GM12878 (cell line): ENCODE measurements around the gene SNX32. TPM values are rescaled to one million over a fixed set of nuclear protein-coding genes. Genes with fewer than 3 reads are reported as not detected.

Source experiments
- HCFC1 ChIP-seq: fragments of 150-350 bp; IDR thresholded peaks from 2 replicates; pipeline ENCODE4 v1.6.1; 2014; ENCODE audit warnings: low read length
- IKZF2 ChIP-seq, 2 experiments: fragments of 450-650 bp; IDR thresholded peaks; 2 replicates each; pipeline ENCODE4 v1.6.1; 2017; ENCODE audit warnings: mild to moderate bottlenecking in 2 of 2, moderate library complexity in 2 of 2
- IRF4 ChIP-seq: IDR thresholded peaks from 2 replicates; pipeline ENCODE4 v1.6.1; 2011; ENCODE audit warnings: low read depth, low read length
- JUND ChIP-seq: IDR thresholded peaks from 2 replicates; pipeline ENCODE4 v1.6.1; 2012; ENCODE audit warnings: low read depth, mild to moderate bottlenecking, low read length, improper control_type of control experiment, moderate library complexity
- LARP7 ChIP-seq: fragments of 450-650 bp; IDR thresholded peaks from 2 replicates; pipeline ENCODE4 v1.6.1; 2017; ENCODE audit warnings: mild to moderate bottlenecking
- RCOR1 ChIP-seq: conservative IDR thresholded peaks from 2 replicates; pipeline ENCODE4 v1.6.1; 2012; ENCODE audit warnings: low read depth, low read length, improper control_type of control experiment
- RELA ChIP-seq: fragments of 450-650 bp; IDR thresholded peaks from 2 replicates; pipeline ENCODE4 v1.8.0; 2014; ENCODE audit warnings: borderline replicate concordance; ENCODE audit not compliant: partially characterized antibody
- RFX5 ChIP-seq: IDR thresholded peaks from 2 replicates; pipeline ENCODE4 v1.6.1; 2011; ENCODE audit warnings: low read depth, low read length, improper control_type of control experiment
- SIX5 ChIP-seq: IDR thresholded peaks from 2 replicates; pipeline ENCODE4 v1.6.1; 2011; ENCODE audit warnings: mild to moderate bottlenecking, low read depth, low read length, moderate library complexity; ENCODE audit not compliant: severe bottlenecking
- SMAD5 ChIP-seq: IDR thresholded peaks from 2 replicates; pipeline ENCODE4 v1.6.1; 2016; ENCODE audit warnings: antibody characterized with exemption, low read depth
- STAT1 ChIP-seq: fragments of 450-650 bp; conservative IDR thresholded peaks from 2 replicates; pipeline ENCODE4 v1.6.1; 2014; ENCODE audit warnings: antibody characterized with exemption, mild to moderate bottlenecking
- TAF1 ChIP-seq: IDR thresholded peaks from 2 replicates; pipeline ENCODE4 v1.6.1; 2011; ENCODE audit warnings: mild to moderate bottlenecking, low read depth, low read length, borderline replicate concordance
- TCF3 ChIP-seq: IDR thresholded peaks from 2 replicates; pipeline ENCODE4 v1.6.1; 2012; ENCODE audit warnings: low read depth, mild to moderate bottlenecking, low read length, borderline replicate concordance; ENCODE audit not compliant: insufficient read depth
- WRNIP1 ChIP-seq: IDR thresholded peaks from 2 replicates; pipeline ENCODE4 v1.6.1; 2011; ENCODE audit warnings: low read depth, low read length, improper control_type of control experiment, borderline replicate concordance
- ZBED1 ChIP-seq: IDR thresholded peaks from 2 replicates; pipeline ENCODE4 v1.6.1; 2016; ENCODE audit warnings: borderline replicate concordance
- polyA plus RNA-seq, 11 experiments: library from polyadenylated mRNA; depleted of rRNA in 4 of 11; unstranded in 6 of 11; stranded (reverse) in 5 of 11; fragments of >200 nt; fragmentation: Nextera tagmentation in 4 of 11; fragmentation: Illumina TruSeq in 1 of 11; extraction: Ambion mirVana in 4 of 11; extraction: Trizol in 1 of 11; gene quantifications; 1 replicate in 1 of 11; 2 replicates in 10 of 11; pipeline versions ENCODE4 v1.2.1 to v1.2.3, GENCODE V29; 2011 to 2016; ENCODE audit warnings: inconsistent platforms in 2 of 11, missing spikeins in 2 of 11, low read depth in 1 of 11
- total RNA-seq, 4 experiments: library from RNA; depleted of rRNA in 3 of 4; stranded (reverse); fragments of >200 nt in 3 of 4; fragmentation: Illumina TruSeq in 1 of 4; extraction: Trizol in 1 of 4; gene quantifications; 2 replicates each; pipeline versions ENCODE4 v1.2.1 to v1.2.3, GENCODE V29; 2013 to 2021
- TF ChIP-seq, protein P1 (sequence below): fragments of 450-650 bp; formaldehyde crosslinking; IDR thresholded peaks from 2 replicates; pipeline ENCODE4 v1.4.0; 2022; ENCODE audit warnings: mild to moderate bottlenecking, moderate library complexity
- TF ChIP-seq, protein P2 (sequence below): fragments of 450-650 bp; IDR thresholded peaks from 2 replicates; pipeline ENCODE4 v1.6.1; 2017; ENCODE audit warnings: mild to moderate bottlenecking, low read depth, inconsistent platforms; ENCODE audit not compliant: poor library complexity, severe bottlenecking
- TF ChIP-seq, protein P3 (sequence below): fragments of 450-650 bp; IDR thresholded peaks from 2 replicates; pipeline ENCODE4 v1.6.1; 2017; ENCODE audit warnings: low read depth, mild to moderate bottlenecking, moderate library complexity
- TF ChIP-seq, protein P4 (sequence below): IDR thresholded peaks from 2 replicates; pipeline ENCODE4 v1.6.1; 2012; ENCODE audit warnings: low read depth, low read length, improper control_type of control experiment

The SNX32 gene
- total and polyA plus RNA-seq, 10 of the 15 experiments (the other 5 are each of a cell fraction or from before 2014, with no cell fraction given), result 0.04 to 1.5 (median 0.11) TPM; not detected in 1

DNA sequence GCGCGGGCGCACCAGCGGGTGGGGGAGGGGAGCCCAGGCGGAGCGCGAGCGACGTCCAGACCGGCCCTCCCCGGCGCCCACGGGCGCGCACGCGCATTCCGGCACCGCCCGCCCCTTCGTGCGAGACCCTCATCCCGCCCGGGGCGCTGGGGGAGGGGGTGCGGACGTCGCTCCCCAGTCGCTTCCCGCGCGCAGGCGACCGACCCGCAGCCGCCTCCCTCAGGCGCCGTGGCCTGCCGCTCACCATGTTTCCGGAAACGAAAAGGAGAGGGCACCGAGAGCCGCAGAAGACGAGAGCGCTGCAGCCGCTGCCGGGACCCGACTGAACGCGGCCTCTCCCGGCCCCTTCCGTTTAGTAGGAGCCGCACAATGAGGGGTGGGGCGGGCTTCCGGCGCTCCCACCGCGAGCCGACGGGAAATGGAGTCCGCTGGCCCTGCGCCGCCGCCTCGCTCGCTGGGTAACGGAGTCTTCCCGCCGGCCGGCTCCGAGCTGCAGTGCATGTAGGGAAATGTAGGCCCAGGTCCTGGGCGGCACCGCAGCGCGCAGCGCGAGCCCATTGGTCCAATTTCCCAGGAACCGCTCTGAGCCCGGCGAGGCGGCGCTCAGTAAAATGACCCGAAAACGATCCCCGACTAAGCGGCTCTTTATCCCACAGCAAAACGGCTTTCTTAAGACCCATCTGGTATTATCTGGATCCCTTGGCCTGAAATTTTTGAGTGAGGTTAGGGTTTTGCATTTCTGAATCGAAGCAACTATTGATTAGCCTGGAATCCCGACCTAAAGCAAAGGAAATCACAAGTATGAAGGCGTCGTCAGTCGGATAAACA, 24.3 kb downstream of the SNX32 start, which contains the start of gene CFL1 (continued):
- TF ChIP-seq, protein P1, sequence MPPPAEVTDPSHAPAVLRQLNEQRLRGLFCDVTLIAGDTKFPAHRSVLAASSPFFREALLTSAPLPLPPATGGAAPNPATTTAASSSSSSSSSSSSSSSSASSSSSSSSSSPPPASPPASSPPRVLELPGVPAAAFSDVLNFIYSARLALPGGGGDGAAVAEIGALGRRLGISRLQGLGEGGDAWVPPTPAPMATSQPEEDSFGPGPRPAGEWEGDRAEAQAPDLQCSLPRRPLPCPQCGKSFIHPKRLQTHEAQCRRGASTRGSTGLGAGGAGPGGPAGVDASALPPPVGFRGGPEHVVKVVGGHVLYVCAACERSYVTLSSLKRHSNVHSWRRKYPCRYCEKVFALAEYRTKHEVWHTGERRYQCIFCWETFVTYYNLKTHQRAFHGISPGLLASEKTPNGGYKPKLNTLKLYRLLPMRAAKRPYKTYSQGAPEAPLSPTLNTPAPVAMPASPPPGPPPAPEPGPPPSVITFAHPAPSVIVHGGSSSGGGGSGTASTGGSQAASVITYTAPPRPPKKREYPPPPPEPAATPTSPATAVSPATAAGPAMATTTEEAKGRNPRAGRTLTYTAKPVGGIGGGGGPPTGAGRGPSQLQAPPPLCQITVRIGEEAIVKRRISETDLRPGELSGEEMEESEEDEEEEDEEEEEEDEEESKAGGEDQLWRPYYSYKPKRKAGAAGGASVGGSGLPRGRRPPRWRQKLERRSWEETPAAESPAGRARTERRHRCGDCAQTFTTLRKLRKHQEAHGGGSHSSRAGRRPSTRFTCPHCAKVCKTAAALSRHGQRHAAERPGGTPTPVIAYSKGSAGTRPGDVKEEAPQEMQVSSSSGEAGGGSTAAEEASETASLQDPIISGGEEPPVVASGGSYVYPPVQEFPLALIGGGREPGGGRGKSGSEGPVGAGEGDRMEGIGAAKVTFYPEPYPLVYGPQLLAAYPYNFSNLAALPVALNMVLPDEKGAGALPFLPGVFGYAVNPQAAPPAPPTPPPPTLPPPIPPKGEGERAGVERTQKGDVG, result no peak
- TF ChIP-seq RFX5 (no peak; the same call in 1 of the 2 replicates), STAT1 (peak; percentile 90; the same call in 1 of the 2 replicates), RCOR1 (0 out of 2 replicates have a peak, but pooled peaks have one; percentile 80), TCF3 (peak; percentile 87; the same call in 1 of the 2 replicates), IKZF2 (IDR thresholded peaks at IDR 0.05) (no peak; a peak in 1 of 4 replicates), SIX5 (peak; percentile 95), LARP7 (peak; percentile 98), ZBED1 (peak; percentile 67; the same call in 1 of the 2 replicates), HCFC1 (peak; percentile 97), JUND (0 out of 2 replicates have a peak, but pooled peaks have one; percentile 14), SMAD5 (peak; percentile 98), WRNIP1 (0 out of 2 replicates have a peak, but pooled peaks have one; percentile 46), TAF1 (peak; percentile 91), RELA (peak; percentile 85), IRF4 (no peak)
- TF ChIP-seq, protein P2, sequence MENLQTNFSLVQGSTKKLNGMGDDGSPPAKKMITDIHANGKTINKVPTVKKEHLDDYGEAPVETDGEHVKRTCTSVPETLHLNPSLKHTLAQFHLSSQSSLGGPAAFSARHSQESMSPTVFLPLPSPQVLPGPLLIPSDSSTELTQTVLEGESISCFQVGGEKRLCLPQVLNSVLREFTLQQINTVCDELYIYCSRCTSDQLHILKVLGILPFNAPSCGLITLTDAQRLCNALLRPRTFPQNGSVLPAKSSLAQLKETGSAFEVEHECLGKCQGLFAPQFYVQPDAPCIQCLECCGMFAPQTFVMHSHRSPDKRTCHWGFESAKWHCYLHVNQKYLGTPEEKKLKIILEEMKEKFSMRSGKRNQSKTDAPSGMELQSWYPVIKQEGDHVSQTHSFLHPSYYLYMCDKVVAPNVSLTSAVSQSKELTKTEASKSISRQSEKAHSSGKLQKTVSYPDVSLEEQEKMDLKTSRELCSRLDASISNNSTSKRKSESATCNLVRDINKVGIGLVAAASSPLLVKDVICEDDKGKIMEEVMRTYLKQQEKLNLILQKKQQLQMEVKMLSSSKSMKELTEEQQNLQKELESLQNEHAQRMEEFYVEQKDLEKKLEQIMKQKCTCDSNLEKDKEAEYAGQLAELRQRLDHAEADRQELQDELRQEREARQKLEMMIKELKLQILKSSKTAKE, result no peak
- TF ChIP-seq, protein P3, sequence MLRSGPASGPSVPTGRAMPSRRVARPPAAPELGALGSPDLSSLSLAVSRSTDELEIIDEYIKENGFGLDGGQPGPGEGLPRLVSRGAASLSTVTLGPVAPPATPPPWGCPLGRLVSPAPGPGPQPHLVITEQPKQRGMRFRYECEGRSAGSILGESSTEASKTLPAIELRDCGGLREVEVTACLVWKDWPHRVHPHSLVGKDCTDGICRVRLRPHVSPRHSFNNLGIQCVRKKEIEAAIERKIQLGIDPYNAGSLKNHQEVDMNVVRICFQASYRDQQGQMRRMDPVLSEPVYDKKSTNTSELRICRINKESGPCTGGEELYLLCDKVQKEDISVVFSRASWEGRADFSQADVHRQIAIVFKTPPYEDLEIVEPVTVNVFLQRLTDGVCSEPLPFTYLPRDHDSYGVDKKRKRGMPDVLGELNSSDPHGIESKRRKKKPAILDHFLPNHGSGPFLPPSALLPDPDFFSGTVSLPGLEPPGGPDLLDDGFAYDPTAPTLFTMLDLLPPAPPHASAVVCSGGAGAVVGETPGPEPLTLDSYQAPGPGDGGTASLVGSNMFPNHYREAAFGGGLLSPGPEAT, result no peak
- TF ChIP-seq, protein P4, sequence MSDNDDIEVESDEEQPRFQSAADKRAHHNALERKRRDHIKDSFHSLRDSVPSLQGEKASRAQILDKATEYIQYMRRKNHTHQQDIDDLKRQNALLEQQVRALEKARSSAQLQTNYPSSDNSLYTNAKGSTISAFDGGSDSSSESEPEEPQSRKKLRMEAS, result peak; percentile 56
